K562 (cell line): ENCODE data around the gene HOXB7. TPM values are rescaled to one million over a fixed set of nuclear protein-coding genes. Genes with fewer than 3 reads are reported as not detected.

ENCODE experiments used
- CAMTA2 ChIP-seq: fragments of 250-450 bp; sonication (Bioruptor Pico); conservative IDR thresholded peaks from 2 replicates; pipeline ENCODE4 v1.5.1; 2022
- EGR1 ChIP-seq: fragments of 450-650 bp; conservative IDR thresholded peaks from 2 replicates; pipeline ENCODE4 v1.6.1; 2017; ENCODE audit warnings: mild to moderate bottlenecking
- PPARD ChIP-seq: fragments of 250-450 bp; sonication (Bioruptor Pico); IDR thresholded peaks from 2 replicates; pipeline ENCODE4 v1.8.0; 2022; ENCODE audit warnings: inconsistent platforms, mild to moderate bottlenecking, moderate library complexity
- polyA plus RNA-seq, 8 experiments: library from polyadenylated mRNA; depleted of rRNA in 4 of 8; stranded (reverse) in 5 of 8; unstranded in 3 of 8; fragments of >200 nt; fragmentation: Nextera tagmentation in 2 of 8; fragmentation: Illumina TruSeq in 1 of 8; extraction: Ambion mirVana in 2 of 8; extraction: Trizol in 1 of 8; gene quantifications; 2 replicates each; pipeline versions ENCODE4 v1.2.1 to v1.2.3, GENCODE V29; 2011 to 2014; ENCODE audit warnings: inconsistent platforms in 1 of 8, missing spikeins in 1 of 8
- total RNA-seq, 7 experiments: library from RNA; depleted of rRNA in 6 of 7; stranded (reverse); fragments of >200 nt in 6 of 7; fragmentation: Illumina TruSeq in 2 of 7; extraction: Trizol in 2 of 7; gene quantifications; 2 replicates each; pipeline versions ENCODE4 v1.2.1 to v1.2.3, GENCODE V29; 2011 to 2021; ENCODE audit warnings: low replicate concordance in 1 of 7
- TF ChIP-seq, protein P1 (sequence below), 2 experiments: fragments of 450-650 bp; IDR thresholded peaks; 2 replicates each; pipeline ENCODE4 v1.6.1; 2016; ENCODE audit warnings: mild to moderate bottlenecking in 2 of 2, borderline replicate concordance in 1 of 2, low read depth in 1 of 2, moderate library complexity in 1 of 2
- TF ChIP-seq, protein P2 (sequence below), 2 experiments: fragments of 450-650 bp in 1 of 2; sonication (generic) in 1 of 2; formaldehyde crosslinking in 1 of 2; IDR thresholded peaks; 2 replicates each; pipeline versions ENCODE4 v1.7.1 to v1.9.0; 2016 to 2022; ENCODE audit warnings: inconsistent platforms in 1 of 2, mild to moderate bottlenecking in 1 of 2, missing genetic modification reagents in 1 of 2
- TF ChIP-seq, protein P3 (sequence below): fragments of 250-450 bp; sonication (Bioruptor Pico); IDR thresholded peaks from 2 replicates; pipeline ENCODE4 v1.8.0; 2022; ENCODE audit warnings: inconsistent platforms

HOXB7 gene
- total and polyA plus RNA-seq, 9 of the 15 experiments (the other 6 are each of a cell fraction or from before 2014, with no cell fraction given), result 5.5 to 16.7 (median 8.3) TPM

DNA sequence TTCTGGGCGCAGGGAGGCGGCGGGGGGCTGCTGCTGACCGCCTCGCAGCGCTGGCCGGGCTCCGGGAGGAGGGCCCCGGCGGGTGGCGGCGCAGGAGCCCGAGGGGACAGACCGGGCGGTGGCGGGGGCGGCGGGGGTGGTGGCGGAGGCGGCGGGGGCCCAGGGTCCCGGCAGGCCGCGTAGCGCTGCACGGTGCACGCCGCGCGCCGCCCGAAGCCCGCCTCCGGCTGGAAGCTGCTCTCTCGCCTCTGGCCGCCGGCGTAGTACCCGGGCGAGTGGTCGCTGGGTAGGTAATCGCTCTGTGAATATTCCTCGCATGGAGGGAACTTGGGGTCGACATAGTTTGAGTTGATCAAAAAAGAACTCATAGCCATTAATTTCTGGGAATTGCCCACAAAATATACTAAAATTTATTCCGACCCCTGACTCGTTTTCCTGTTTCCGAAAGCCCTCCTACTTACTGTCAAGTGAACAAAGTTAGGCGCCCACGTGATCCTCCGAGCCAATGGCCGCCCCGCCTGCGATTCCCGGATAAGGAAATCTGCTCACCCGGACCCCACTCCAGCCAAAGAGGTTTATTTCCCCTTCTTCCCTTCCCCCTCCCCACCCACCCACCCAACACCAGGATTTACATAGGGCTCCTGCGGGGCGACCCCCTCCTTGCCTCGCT lies 32.7 kb downstream of the HOXB7 start, which contains the start of gene HOXB4 (continued):
- TF ChIP-seq, protein P1, sequence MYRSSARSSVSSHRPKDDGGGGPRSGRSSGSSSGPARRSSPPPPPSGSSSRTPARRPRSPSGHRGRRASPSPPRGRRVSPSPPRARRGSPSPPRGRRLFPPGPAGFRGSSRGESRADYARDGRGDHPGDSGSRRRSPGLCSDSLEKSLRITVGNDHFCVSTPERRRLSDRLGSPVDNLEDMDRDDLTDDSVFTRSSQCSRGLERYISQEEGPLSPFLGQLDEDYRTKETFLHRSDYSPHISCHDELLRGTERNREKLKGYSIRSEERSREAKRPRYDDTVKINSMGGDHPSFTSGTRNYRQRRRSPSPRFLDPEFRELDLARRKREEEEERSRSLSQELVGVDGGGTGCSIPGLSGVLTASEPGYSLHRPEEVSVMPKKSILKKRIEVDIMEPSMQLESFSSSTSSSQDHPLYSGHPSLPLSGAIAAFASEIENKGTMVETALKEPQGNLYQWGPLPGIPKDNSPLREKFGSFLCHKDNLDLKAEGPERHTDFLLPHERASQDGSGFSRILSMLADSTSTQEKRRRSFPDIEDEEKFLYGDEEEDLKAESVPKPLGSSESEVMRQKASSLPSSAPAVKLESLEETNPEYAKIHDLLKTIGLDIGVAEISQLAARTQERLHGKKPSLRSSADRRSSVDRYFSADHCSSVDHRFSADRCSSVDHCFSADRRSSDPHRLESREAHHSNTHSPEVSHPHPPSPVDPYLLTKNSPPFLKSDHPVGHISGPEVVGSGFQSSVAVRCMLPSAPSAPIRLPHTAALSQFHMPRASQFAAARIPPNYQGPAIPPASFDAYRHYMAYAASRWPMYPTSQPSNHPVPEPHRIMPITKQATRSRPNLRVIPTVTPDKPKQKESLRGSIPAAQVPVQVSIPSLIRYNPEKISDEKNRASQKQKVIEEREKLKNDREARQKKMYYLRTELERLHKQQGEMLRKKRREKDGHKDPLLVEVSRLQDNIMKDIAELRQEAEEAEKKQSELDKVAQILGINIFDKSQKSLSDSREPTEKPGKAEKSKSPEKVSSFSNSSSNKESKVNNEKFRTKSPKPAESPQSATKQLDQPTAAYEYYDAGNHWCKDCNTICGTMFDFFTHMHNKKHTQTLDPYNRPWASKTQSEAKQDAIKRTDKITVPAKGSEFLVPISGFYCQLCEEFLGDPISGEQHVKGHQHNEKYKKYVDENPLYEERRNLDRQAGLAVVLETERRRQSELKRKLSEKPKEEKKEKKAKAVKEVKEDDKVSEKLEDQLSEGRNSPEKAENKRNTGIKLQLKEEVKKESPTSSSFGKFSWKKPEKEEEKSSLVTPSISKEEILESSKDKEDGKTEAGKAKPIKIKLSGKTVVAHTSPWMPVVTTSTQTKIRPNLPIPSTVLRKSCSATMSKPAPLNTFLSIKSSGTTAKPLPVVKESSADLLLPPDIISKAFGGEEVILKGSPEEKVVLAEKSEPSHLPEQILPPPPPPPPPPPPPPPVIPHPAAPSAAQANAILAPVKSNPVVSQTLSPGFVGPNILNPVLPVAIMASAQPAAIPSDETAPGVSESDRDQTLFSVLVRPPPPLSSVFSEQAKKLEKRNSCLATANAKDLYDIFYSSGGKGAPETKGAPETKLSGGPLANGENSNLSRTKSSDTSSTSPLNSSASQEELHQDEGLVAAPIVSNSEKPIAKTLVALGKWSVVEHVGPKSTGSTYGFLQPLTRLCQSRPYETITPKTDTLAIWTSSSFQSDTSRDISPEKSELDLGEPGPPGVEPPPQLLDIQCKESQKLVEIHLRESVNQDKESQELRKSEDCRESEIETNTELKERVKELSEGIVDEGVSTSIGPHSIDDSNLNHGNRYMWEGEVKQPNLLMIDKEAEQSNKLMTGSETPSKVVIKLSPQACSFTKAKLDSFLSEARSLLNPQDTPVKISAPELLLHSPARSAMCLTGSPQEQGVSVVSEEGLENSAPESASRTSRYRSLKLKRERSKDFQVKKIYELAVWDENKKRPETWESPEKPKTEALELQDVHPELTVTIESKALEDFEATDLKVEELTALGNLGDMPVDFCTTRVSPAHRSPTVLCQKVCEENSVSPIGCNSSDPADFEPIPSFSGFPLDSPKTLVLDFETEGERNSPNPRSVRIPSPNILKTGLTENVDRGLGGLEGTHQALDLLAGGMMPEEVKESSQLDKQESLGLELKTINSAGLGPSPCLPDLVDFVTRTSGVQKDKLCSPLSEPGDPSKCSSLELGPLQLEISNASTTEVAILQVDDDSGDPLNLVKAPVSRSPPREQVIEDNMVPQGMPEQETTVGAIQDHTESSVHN (IDR thresholded peaks at IDR 0.05; ENCODE audit: borderline replicate concordance in 1 of 2, low read depth in 1 of 2), result no peak
- TF ChIP-seq CAMTA2 (CRISPR knock-in tag) (no peak), EGR1 (no peak), PPARD (CRISPR knock-in tag) (no peak)
- TF ChIP-seq, protein P2, sequence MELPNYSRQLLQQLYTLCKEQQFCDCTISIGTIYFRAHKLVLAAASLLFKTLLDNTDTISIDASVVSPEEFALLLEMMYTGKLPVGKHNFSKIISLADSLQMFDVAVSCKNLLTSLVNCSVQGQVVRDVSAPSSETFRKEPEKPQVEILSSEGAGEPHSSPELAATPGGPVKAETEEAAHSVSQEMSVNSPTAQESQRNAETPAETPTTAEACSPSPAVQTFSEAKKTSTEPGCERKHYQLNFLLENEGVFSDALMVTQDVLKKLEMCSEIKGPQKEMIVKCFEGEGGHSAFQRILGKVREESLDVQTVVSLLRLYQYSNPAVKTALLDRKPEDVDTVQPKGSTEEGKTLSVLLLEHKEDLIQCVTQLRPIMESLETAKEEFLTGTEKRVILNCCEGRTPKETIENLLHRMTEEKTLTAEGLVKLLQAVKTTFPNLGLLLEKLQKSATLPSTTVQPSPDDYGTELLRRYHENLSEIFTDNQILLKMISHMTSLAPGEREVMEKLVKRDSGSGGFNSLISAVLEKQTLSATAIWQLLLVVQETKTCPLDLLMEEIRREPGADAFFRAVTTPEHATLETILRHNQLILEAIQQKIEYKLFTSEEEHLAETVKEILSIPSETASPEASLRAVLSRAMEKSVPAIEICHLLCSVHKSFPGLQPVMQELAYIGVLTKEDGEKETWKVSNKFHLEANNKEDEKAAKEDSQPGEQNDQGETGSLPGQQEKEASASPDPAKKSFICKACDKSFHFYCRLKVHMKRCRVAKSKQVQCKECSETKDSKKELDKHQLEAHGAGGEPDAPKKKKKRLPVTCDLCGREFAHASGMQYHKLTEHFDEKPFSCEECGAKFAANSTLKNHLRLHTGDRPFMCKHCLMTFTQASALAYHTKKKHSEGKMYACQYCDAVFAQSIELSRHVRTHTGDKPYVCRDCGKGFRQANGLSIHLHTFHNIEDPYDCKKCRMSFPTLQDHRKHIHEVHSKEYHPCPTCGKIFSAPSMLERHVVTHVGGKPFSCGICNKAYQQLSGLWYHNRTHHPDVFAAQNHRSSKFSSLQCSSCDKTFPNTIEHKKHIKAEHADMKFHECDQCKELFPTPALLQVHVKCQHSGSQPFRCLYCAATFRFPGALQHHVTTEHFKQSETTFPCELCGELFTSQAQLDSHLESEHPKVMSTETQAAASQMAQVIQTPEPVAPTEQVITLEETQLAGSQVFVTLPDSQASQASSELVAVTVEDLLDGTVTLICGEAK (IDR thresholded peaks at IDR 0.05), result no peak
- TF ChIP-seq, protein P2 (CRISPR knock-in tag; IDR thresholded peaks at IDR 0.05), result no peak
- TF ChIP-seq, protein P3, sequence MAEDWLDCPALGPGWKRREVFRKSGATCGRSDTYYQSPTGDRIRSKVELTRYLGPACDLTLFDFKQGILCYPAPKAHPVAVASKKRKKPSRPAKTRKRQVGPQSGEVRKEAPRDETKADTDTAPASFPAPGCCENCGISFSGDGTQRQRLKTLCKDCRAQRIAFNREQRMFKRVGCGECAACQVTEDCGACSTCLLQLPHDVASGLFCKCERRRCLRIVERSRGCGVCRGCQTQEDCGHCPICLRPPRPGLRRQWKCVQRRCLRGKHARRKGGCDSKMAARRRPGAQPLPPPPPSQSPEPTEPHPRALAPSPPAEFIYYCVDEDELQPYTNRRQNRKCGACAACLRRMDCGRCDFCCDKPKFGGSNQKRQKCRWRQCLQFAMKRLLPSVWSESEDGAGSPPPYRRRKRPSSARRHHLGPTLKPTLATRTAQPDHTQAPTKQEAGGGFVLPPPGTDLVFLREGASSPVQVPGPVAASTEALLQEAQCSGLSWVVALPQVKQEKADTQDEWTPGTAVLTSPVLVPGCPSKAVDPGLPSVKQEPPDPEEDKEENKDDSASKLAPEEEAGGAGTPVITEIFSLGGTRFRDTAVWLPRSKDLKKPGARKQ (CRISPR knock-in tag), result no peak
